Testis (tissue), 3 donors: ENCODE results near the gene OR52H1. TPM values are rescaled to one million over a fixed set of nuclear protein-coding genes. Genes with fewer than 3 reads are reported as not detected.

Experiments
- DNase-seq: peaks from one replicate; pipeline ENCODE4 v3.0.0-alpha.2; 2019
- H3K27ac ChIP-seq, 2 donors: fragments of 200-600 bp; sonication (generic); one replicate each; pipeline ENCODE4 v1.5.1; 2019
- H3K27me3 ChIP-seq: fragments of 200-600 bp; sonication (generic); one replicate; pipeline ENCODE4 v1.5.1; 2019
- H3K36me3 ChIP-seq: fragments of 200-600 bp; sonication (generic); one replicate; pipeline ENCODE4 v1.5.1; 2017; ENCODE audit warnings: low read depth; ENCODE audit errors: missing control alignments
- H3K4me1 ChIP-seq: fragments of 200-600 bp; sonication (generic); one replicate; pipeline ENCODE4 v1.5.1; 2019
- H3K4me3 ChIP-seq, 2 donors: fragments of 200-600 bp; sonication (generic); one replicate each; pipeline ENCODE4 v1.5.1; 2017 to 2019
- H3K9me3 ChIP-seq: fragments of 200-600 bp; sonication (generic); one replicate; pipeline ENCODE4 v1.5.1; 2017
- POLR2A ChIP-seq: fragments of 450-650 bp; IDR thresholded peaks from one replicate; pipeline ENCODE4 v1.6.1; 2017; ENCODE audit warnings: antibody characterized with exemption, mild to moderate bottlenecking, moderate library complexity
- WGBS, 2 donors: methylation state at CpG; one replicate each; pipeline ENCODE4 v1.1.5; 2018; 5-methylcytosine and 5-hydroxymethylcytosine counted together
- intact Hi-C: fragments of 100-400 bp; cut with DNase I; formaldehyde crosslinking; loops from one replicate; pipeline ENCODE4 v1.15.1; 2023; ENCODE audit warnings: low total_unique reads
- polyA plus RNA-seq: library from polyadenylated mRNA; stranded (reverse); fragments of 350-450 nt; fragmentation: Illumina TruSeq; extraction: RNeasy Lipid Tissue Mini Kit (QIAGEN cat#74804); gene quantifications from one replicate; pipeline ENCODE4 v1.2.3, GENCODE V29; 2014; ENCODE audit warnings: low read depth, low replicate concordance; ENCODE audit not compliant: insufficient read depth
- total RNA-seq, 2 donors: library from RNA; depleted of rRNA; stranded (reverse); fragments of >200 nt; gene quantifications; one replicate each; pipeline ENCODE4 v1.2.3, GENCODE V29; 2016
- TF ChIP-seq, protein P1 (sequence below), 3 experiments: fragments of 450-650 bp in 2 of 3; fragments of 200-600 bp in 1 of 3; sonication (generic) in 1 of 3; IDR thresholded peaks; one replicate each; pipeline ENCODE4 v1.5.1; 2016 to 2019; ENCODE audit warnings: antibody characterized with exemption in 3 of 3, mild to moderate bottlenecking in 2 of 3, moderate library complexity in 1 of 3

Gene OR52H1
- total and polyA plus RNA-seq, 3 donors from 2014 or later, result 1.4 to 1.9 TPM; not detected in 1

DNA sequence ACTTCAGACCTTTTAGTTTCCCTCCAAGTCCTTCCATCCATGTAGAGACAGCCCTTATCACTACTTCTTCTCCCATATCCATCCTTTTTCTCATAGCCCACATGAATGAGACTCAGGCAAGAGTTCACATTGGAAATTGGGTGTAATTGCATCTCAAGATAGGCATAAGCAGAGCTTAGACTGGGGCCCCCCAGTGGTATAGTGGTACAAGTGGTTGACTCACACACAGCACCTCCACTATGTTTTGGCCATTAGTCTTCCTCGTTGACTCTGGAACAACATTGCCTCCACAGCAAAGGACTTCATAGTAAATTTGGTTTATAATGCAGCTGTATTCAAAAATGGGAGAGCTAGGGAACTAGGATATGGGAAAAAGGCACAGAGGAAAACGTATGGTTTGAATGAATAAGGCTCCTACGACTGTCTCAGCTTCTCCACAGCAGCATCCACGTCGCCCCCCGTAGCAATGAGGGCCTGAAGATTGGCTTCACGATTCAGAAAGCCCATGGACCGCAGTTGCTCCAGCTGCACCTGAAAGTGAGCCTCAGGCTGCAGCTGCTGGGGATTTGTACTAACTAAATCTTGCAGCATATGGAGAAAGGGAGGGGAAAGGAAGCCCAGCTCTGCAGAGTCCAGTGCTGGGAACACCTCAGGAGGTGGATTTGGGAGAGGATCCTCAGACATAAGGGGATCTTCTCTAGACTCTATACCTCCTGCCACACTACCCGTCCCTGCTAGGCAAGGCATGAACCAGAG lies 41.0 kb downstream of the OR52H1 start:
- Histone ChIP-seq H3K36me3 (no peaks in the 10 kb centered on the region), H3K9me3 (no peaks in the 10 kb centered on the region), H3K4me1 (no peaks in the 10 kb centered on the region), H3K27ac (no peak overlapping the region), H3K4me3 (no peak overlapping the region), H3K27me3 (no peaks in the 10 kb centered on the region)
- no peak for TF ChIP-seq POLR2A
- TF ChIP-seq, protein P1, sequence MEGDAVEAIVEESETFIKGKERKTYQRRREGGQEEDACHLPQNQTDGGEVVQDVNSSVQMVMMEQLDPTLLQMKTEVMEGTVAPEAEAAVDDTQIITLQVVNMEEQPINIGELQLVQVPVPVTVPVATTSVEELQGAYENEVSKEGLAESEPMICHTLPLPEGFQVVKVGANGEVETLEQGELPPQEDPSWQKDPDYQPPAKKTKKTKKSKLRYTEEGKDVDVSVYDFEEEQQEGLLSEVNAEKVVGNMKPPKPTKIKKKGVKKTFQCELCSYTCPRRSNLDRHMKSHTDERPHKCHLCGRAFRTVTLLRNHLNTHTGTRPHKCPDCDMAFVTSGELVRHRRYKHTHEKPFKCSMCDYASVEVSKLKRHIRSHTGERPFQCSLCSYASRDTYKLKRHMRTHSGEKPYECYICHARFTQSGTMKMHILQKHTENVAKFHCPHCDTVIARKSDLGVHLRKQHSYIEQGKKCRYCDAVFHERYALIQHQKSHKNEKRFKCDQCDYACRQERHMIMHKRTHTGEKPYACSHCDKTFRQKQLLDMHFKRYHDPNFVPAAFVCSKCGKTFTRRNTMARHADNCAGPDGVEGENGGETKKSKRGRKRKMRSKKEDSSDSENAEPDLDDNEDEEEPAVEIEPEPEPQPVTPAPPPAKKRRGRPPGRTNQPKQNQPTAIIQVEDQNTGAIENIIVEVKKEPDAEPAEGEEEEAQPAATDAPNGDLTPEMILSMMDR (IDR thresholded peaks at IDR 0.05), result no peak
- intact Hi-C loops, result no loop called here
- WGBS, 2 donors, result 79 to 82% methylated on average over 9 of the region's 9 CpGs
- no peak for DNase-seq

DNA sequence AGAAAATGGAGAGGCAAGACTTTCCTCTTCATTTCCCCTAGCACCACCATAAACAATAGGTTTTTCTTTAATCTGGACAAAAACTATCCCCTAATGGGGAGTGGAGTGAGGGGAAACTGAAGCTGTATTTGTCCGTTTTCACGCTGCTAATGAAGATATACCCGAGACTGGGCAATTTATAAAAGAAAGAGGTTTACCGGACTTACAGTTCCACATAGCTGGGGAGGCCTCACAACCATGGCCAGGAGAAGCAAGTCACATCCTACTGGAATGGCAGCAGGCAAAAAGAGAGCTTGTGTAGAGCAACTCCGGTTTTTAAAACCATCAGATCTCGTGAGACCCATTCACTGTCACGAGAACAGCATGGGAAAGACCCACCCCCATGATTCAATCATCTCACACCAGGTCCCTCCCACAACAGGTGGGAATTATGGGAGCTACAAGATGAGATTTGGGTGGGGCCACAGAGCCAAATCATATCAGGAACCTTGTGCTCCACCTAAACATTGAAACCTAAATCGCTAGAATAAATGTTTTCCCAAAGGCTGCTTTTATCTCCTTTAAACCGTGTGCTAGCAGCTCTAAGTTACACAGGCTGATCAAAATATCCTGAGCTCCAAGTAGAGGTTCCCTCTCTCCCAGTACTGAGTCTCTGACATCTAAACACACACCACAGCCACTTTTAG lies 42.8 kb downstream of the OR52H1 start:
- no peak overlapping the region for H3K27ac ChIP-seq
- TF ChIP-seq, protein P1 (IDR thresholded peaks at IDR 0.05), result no peak
- TF ChIP-seq POLR2A, result no peak
- H3K27me3 ChIP-seq, result no peaks in the 10 kb centered on the region
- H3K4me3 ChIP-seq, result no peak overlapping the region
- no peaks in the 10 kb centered on the region for H3K9me3 ChIP-seq
- DNase-seq, result no peak
- WGBS, 2 donors, result 64 to 87% methylated on average over 9 of the region's 9 CpGs
- no peaks in the 10 kb centered on the region for H3K36me3 ChIP-seq
- no peaks in the 10 kb centered on the region for H3K4me1 ChIP-seq
- intact Hi-C loops, result no loop called here

DNA sequence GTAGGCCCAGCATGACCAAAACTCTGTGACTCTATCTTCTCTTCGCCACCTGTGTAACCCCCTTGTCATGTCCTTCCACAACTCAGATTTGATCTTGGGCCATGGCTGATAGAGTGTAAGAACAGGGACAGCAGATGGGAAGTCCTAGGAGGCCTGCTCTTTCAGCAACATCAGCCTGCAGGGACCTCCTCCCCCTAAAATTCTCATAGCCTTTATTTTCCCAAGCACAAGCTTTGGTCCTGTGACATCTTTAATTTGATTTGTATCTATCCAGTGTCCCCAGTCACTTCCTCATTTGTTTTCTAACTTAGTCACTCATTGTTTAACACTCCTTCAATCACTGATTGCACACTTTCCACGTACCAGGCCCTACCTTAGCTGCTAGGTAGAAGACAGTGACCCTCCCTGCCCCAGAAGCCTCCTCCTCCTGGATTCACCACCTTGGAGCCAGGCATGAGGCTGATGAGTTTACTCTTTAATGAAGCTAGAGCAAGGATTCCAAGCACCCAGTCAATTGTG lies 43.9 kb downstream of the OR52H1 start:
- no peaks in the 10 kb centered on the region for H3K4me1 ChIP-seq
- H3K4me3 ChIP-seq, result no peak overlapping the region
- H3K27ac ChIP-seq, result no peak overlapping the region
- no peak for DNase-seq
- no peaks in the 10 kb centered on the region for H3K27me3 ChIP-seq
- intact Hi-C loops, result no loop called here
- WGBS, 2 donors, result 92 to 94% methylated on average over 2 of the region's 2 CpGs
- TF ChIP-seq, protein P1 (IDR thresholded peaks at IDR 0.05), result no peak
- TF ChIP-seq POLR2A, result no peak
- no peaks in the 10 kb centered on the region for H3K36me3 ChIP-seq
- no peaks in the 10 kb centered on the region for H3K9me3 ChIP-seq

DNA sequence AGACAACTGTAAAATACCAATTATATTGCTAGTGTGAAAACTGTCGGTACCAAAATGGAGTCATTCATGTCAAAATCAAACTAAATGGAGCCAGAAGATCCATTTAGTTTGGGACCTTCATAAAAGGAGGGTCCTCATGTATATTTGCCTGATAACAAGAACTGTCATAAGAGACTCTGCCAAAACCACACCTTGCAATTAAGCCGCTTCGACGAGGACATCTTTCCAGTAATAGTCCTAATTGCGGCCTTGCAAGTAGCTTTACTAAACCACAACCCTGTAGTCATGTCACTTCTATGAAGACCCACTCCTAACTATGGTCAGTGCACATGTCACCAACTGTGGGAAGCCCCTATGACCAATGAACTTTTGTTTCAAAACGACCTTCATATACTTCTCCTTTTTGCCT lies 47.9 kb downstream of the OR52H1 start:
- H3K36me3 ChIP-seq, result no peaks in the 10 kb centered on the region
- no peaks in the 10 kb centered on the region for H3K9me3 ChIP-seq
- no peak overlapping the region for H3K4me3 ChIP-seq
- no peak for DNase-seq
- no peak overlapping the region for H3K27ac ChIP-seq
- H3K4me1 ChIP-seq, result no peaks in the 10 kb centered on the region
- intact Hi-C loops, result no loop called here
- no peak for TF ChIP-seq POLR2A
- TF ChIP-seq, protein P1 (IDR thresholded peaks at IDR 0.05), result no peak
- WGBS, 2 donors, result 78 to 82% methylated on average over 5 to 6 of the region's 6 CpGs
- H3K27me3 ChIP-seq, result no peaks in the 10 kb centered on the region
